ENCODE results near the gene ACO1. TPM values are rescaled to one million over a fixed set of nuclear protein-coding genes. Genes with fewer than 3 reads are reported as not detected.
A peak's percentile ranks its signal among the peaks of the same experiment; 100 is the strongest.

The ACO1 gene
- total and polyA plus RNA-seq, 9 of the 15 experiments (the other 6 are each of a cell fraction or from before 2014, with no cell fraction given) = 0.96 to 29.7 (median 16.9) TPM

GRCh38 chr9:32384364-32385151, at the start of gene ACO1 (continued):
- TF ChIP-seq AFF4 (CRISPR knock-in tag; IDR thresholded peaks at IDR 0.05) = peak; percentile 48; the same call in 1 of the 2 replicates
- TF ChIP-seq TAF7 (tag; IDR thresholded peaks at IDR 0.05) = no peak
- TF ChIP-seq FOXJ3 (CRISPR knock-in tag; IDR thresholded peaks at IDR 0.05) = no peak
- peak; percentile 41; the same call in 1 of the 2 replicates for TF ChIP-seq XRCC5 (IDR thresholded peaks at IDR 0.05; ENCODE audit: low read depth, low read length)
- peak; percentile 67; the same call in 1 of the 2 replicates for TF ChIP-seq MTA3 (IDR thresholded peaks at IDR 0.05; ENCODE audit: borderline replicate concordance)
- peak; percentile 26; the same call in 1 of the 2 replicates for TF ChIP-seq KLF1 (tag; IDR thresholded peaks at IDR 0.05)
- TF ChIP-seq NFATC3 (IDR thresholded peaks at IDR 0.05) = peak; percentile 59; the same call in 1 of the 2 replicates
- no peak for TF ChIP-seq SRSF7 (optimal IDR thresholded peaks at IDR 0.05; ENCODE audit: low read depth, low read length)
- no peak for TF ChIP-seq MIER1 (IDR thresholded peaks at IDR 0.05; ENCODE audit: low read depth)
- no peak for TF ChIP-seq SMAD3 (CRISPR knock-in tag; conservative IDR thresholded peaks at IDR 0.05)
- TF ChIP-seq SAP30 (IDR thresholded peaks at IDR 0.05; ENCODE audit: borderline replicate concordance, insufficient read depth, low read depth, low read length, poor library complexity, severe bottlenecking) = peak; percentile 61
- TF ChIP-seq, protein P1, sequence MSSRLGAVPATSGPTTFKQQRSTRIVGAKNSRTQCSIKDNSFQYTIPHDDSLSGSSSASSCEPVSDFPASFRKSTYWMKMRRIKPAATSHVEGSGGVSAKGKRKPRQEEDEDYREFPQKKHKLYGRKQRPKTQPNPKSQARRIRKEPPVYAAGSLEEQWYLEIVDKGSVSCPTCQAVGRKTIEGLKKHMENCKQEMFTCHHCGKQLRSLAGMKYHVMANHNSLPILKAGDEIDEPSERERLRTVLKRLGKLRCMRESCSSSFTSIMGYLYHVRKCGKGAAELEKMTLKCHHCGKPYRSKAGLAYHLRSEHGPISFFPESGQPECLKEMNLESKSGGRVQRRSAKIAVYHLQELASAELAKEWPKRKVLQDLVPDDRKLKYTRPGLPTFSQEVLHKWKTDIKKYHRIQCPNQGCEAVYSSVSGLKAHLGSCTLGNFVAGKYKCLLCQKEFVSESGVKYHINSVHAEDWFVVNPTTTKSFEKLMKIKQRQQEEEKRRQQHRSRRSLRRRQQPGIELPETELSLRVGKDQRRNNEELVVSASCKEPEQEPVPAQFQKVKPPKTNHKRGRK (tag; IDR thresholded peaks at IDR 0.05) = no peak
- TF ChIP-seq ZNF780A (CRISPR knock-in tag; IDR thresholded peaks at IDR 0.05) = no peak
- TF ChIP-seq FOS (IDR thresholded peaks at IDR 0.05; ENCODE audit: extremely low read depth, insufficient read length) = no peak
- no peak for TF ChIP-seq ZNF311 (CRISPR knock-in tag; IDR thresholded peaks at IDR 0.05)

Data from K562 (cell line).